ENCODE data around the gene CCDC183. TPM values are rescaled to one million over a fixed set of nuclear protein-coding genes. Genes with fewer than 3 reads are reported as not detected.

CCDC183 gene
- total and polyA plus RNA-seq, 10 of the 15 experiments (the other 5 are each of a cell fraction or from before 2014, with no cell fraction given): 0.04 to 1.2 (median 0.55) TPM; not detected in 5

GRCh38 chr9:136759001-136759400, 37.1 kb upstream of the CCDC183 start:
- H3K9me3 ChIP-seq (replicated peaks; ENCODE audit: control insufficient read depth, insufficient read depth, low read length): peaks cover 11% of the 10 kb centered on the region; the same call in 2 of the 3 replicates
- no peak for TF ChIP-seq CBFB (IDR thresholded peaks at IDR 0.05; ENCODE audit: low read depth)
- TF ChIP-seq ZNF217 (IDR thresholded peaks at IDR 0.05): no peak
- TF ChIP-seq POLR2A (IDR thresholded peaks at IDR 0.05; ENCODE audit: low read depth, low read length): no peak
- TF ChIP-seq CTCF (IDR thresholded peaks at IDR 0.05 in 2 of 3, conservative IDR thresholded peaks at IDR 0.05 in 1 of 3; ENCODE audit: control insufficient read depth in 2 of 3, extremely low read depth in 1 of 3, insufficient read depth in 1 of 3, low read depth in 3 of 3, low read length in 3 of 3): no peak
- no peak for TF ChIP-seq NFIC (IDR thresholded peaks at IDR 0.05; ENCODE audit: low read depth, low read length)
- TF ChIP-seq RFX5 (IDR thresholded peaks at IDR 0.05; ENCODE audit: low read depth, low read length): no peak
- no peak for TF ChIP-seq SREBF2 (IDR thresholded peaks at IDR 0.05; ENCODE audit: low read length)
- no peak for TF ChIP-seq ELK1 (IDR thresholded peaks at IDR 0.05; ENCODE audit: low read depth, low read length)
- no peak for TF ChIP-seq ZBTB4 (CRISPR knock-in tag; IDR thresholded peaks at IDR 0.05)
- FAIRE-seq (no peak), DNase-seq (ENCODE audit: low read depth, low spot score) (no peak), ATAC-seq (no peak)
- no peak overlapping the region for H3K4me3 ChIP-seq
- in situ Hi-C loops (cut with MboI): no loop called here
- 62% methylated on average over 7 of the region's 9 CpGs for WGBS (ENCODE audit: insufficient coverage, insufficient replicate concordance, low lambda C conversion rate, missing lambda C conversion rate)
- 0 out of 4 replicates have a peak, but pooled peaks cover 0 to 2% of the 10 kb centered on the region in 2 experiments for H3K27me3 ChIP-seq (replicated peaks in 1 of 2; ENCODE audit: control insufficient read depth in 2 of 2, insufficient read depth in 2 of 2, low read length in 1 of 2)
- H3K36me3 ChIP-seq (ENCODE audit: control insufficient read depth in 2 of 2, insufficient read depth in 2 of 2, low read length in 1 of 2): no peaks in the 10 kb centered on the region
- SMC1A ChIA-PET (ENCODE audit: uncharacterized antibody, unreplicated experiment): no interaction called here
- H3K4me1 ChIP-seq (ENCODE audit: control insufficient read depth, insufficient read depth, low read length): no peaks in the 10 kb centered on the region
- no peak overlapping the region for H3K9ac ChIP-seq (ENCODE audit: control insufficient read depth, insufficient read depth, low read length)
- H2AFZ ChIP-seq (ENCODE audit: control insufficient read depth, low read depth, low read length): no peak overlapping the region
- H3K27ac ChIP-seq (ENCODE audit: control insufficient read depth, insufficient read depth): no peak overlapping the region
- POLR2A ChIA-PET: no interaction called here
- RAD21 ChIA-PET (ENCODE audit: unreplicated experiment): interaction anchor here (0.6 to 0.7 kb wide), 2 partner anchors 31 to 60 kb away, joined by 3 read pairs; no protein-coding TSS in a partner anchor
- H3K4me2 ChIP-seq (ENCODE audit: control insufficient read depth, insufficient read depth): no peak overlapping the region
- intact Hi-C loops (cut with micrococcal nuclease; ENCODE audit: unreplicated experiment): no loop called here
- CTCF ChIA-PET: interaction anchor here (0.6 to 2.3 kb wide), 6 partner anchors 17 to 378 kb away, joined by 3 to 8 read pairs (median 4); partner anchors contain the start of gene CCDC183
- no peaks in the 10 kb centered on the region for H4K20me1 ChIP-seq (ENCODE audit: control insufficient read depth, insufficient read depth)
- BruUV-seq (replicated peaks): no TSS peak
- no peaks in the 10 kb centered on the region for H3K79me2 ChIP-seq (ENCODE audit: control insufficient read depth, insufficient read depth, low read length)
